ENCODE results near the gene BST1. TPM values are rescaled to one million over a fixed set of nuclear protein-coding genes. Genes with fewer than 3 reads are reported as not detected.

Gene BST1
- total and polyA plus RNA-seq, 2 of the 8 experiments (the other 6 are each of a cell fraction or from before 2014, with no cell fraction given), result 0.52 to 0.54 TPM

DNA sequence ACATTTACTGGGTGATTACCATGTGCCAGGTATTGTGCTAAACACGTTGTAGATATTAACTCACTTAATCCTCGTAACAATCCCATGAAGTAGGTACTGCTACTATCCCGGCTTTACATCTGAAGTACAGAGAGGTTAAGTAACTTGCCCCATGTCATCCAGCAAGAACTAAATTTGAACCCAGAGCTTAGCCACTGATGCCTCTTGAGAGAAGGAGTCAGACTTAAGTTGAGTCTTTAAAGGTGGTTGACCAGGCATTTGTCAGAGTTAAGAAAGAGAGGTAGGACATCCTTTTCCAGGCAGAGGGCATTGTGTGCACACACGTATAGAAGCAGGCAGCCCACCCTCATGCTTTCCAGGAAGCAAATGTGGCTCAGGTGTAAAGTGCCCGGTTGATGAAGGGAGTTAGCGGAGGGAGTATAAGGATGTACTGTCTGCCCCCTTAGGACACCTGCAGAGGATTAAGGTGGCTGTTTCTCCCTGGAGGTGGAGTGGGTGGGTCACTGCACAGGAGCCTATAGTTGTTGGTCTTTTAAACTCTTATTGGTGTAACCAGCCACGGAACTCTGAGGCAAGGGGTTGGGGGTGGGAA lies 74.9 kb downstream of the BST1 start:
- Histone ChIP-seq H3K79me1 (ENCODE audit: low read depth, low read length) (no peaks in the 10 kb centered on the region), H3K23me2 (ENCODE audit: low read depth, low read length) (peaks cover 11% of the 10 kb centered on the region), H3K4me2 (ENCODE audit: insufficient read depth in 1 of 2, low read depth in 2 of 2, low read length in 2 of 2) (peak overlapping the region; percentile 91 to 96), H2AFZ (ENCODE audit: low read length) (0 out of 2 replicates have a peak overlapping the region, but pooled peaks have one; percentile 13), H3K4ac (replicated peaks; ENCODE audit: insufficient read length, low read depth, low read length) (no peak overlapping the region), H4K20me1 (replicated peaks in 1 of 2; ENCODE audit: control insufficient read depth in 1 of 2, insufficient read depth in 2 of 2, low read length in 2 of 2) (peaks cover 0 to 2% of the 10 kb centered on the region in 2 experiments), H2BK120ac (replicated peaks; ENCODE audit: low read depth, low read length) (no peak overlapping the region), H3K36me3 (ENCODE audit: control insufficient read depth in 2 of 4, insufficient read depth in 4 of 4, low read length in 3 of 4) (no peaks in the 10 kb centered on the region), H3K18ac (ENCODE audit: extremely low read depth, low read length) (no peak overlapping the region), H3K9ac (replicated peaks in 1 of 4; ENCODE audit: extremely low read depth in 1 of 4, low read depth in 3 of 4, low read length in 3 of 4) (no peak overlapping the region), H3K27me3 (replicated peaks in 1 of 4; ENCODE audit: control insufficient read depth in 3 of 4, extremely low read depth in 1 of 4, insufficient read depth in 3 of 4, low read length in 3 of 4) (peaks cover 13 to 35% (median 25%) of the 10 kb centered on the region in 4 experiments), H3K23ac (ENCODE audit: insufficient read length) (no peak overlapping the region), H3K56ac (replicated peaks; ENCODE audit: insufficient read length, low read depth, low read length) (no peak overlapping the region), H4K8ac (ENCODE audit: extremely low read depth, insufficient read depth, low read length) (no peak overlapping the region), H2AK5ac (ENCODE audit: low read depth, low read length) (no peak overlapping the region), H4K91ac (replicated peaks; ENCODE audit: insufficient read length, low read length) (no peak overlapping the region), H2BK12ac (ENCODE audit: low read depth, low read length) (no peak overlapping the region), H3K79me2 (ENCODE audit: control insufficient read depth in 1 of 2, insufficient read depth in 2 of 2, low read length in 2 of 2) (no peaks in the 10 kb centered on the region), H2BK15ac (ENCODE audit: low read length) (no peak overlapping the region), H3K4me1 (replicated peaks in 1 of 4; ENCODE audit: control insufficient read depth in 3 of 4, insufficient read depth in 4 of 4, low read length in 3 of 4) (peaks cover 0 to 4% (median 0%) of the 10 kb centered on the region in 4 experiments; a peak in 2 of 7 replicates), H4K5ac (ENCODE audit: insufficient read length, low read depth, low read length) (no peak overlapping the region), H2BK20ac (ENCODE audit: low read length) (no peak overlapping the region), H2BK5ac (ENCODE audit: low read depth, low read length) (no peak overlapping the region), H3K4me3 (ENCODE audit: extremely low read depth in 1 of 4, insufficient read depth in 2 of 4, low read depth in 3 of 4, low read length in 4 of 4) (peak overlapping the region; percentile 48 to 72 (median 62); a peak in 5 of 8 replicates), H3K14ac (ENCODE audit: insufficient read length) (no peak overlapping the region), H3K27ac (ENCODE audit: low read depth, low read length) (no peak overlapping the region), H3K9me3 (ENCODE audit: insufficient read depth in 2 of 2, low read depth in 1 of 2, low read length in 1 of 2) (no peaks in the 10 kb centered on the region)
- FAIRE-seq, result no peak
- 72% methylated on average over 7 of the region's 7 CpGs; no CpG with 5 or more reads in 1 of the 2 experiments for WGBS, 2 experiments (ENCODE audit: extremely low coverage in 1 of 2, insufficient coverage in 1 of 2, insufficient read length in 1 of 2, insufficient replicate concordance in 2 of 2, low coverage in 1 of 2, low lambda C conversion rate in 2 of 2, missing lambda C conversion rate in 1 of 2)
- ChIA-PET POLR2A (ENCODE audit: partially characterized antibody) (interaction anchor here (1.6 kb wide), 1 partner anchor 57 kb away, joined by 3 read pairs; no protein-coding TSS in a partner anchor), CTCF (ENCODE audit: partially characterized antibody) (interaction anchor here (0.6 to 1.7 kb wide), 5 partner anchors 12 to 298 kb away, joined by 3 to 4 read pairs (median 3); no protein-coding TSS in a partner anchor)
- no peak for DNase-seq (ENCODE audit: low read depth in 1 of 2, low spot score in 2 of 2)
- TF ChIP-seq NRF1 (IDR thresholded peaks at IDR 0.05; ENCODE audit: low read depth, low read length) (no peak), CREB1 (IDR thresholded peaks at IDR 0.05) (no peak), ZNF274 (IDR thresholded peaks at IDR 0.05; ENCODE audit: borderline replicate concordance, extremely low read depth, low read length) (no peak), KDM5A (IDR thresholded peaks at IDR 0.05; ENCODE audit: low read length) (no peak), CHD1 (IDR thresholded peaks at IDR 0.05; ENCODE audit: low read depth, low read length) (no peak), TEAD4 (IDR thresholded peaks at IDR 0.05; ENCODE audit: low read depth, low read length) (no peak), POLR2A (IDR thresholded peaks at IDR 0.05; ENCODE audit: control extremely low read depth in 1 of 2, low read depth in 2 of 2, low read length in 2 of 2) (no peak), JUN (IDR thresholded peaks at IDR 0.05; ENCODE audit: low read depth, low read length) (no peak), TCF12 (IDR thresholded peaks at IDR 0.05; ENCODE audit: low read depth, low read length) (no peak)
- TF ChIP-seq, protein P1, sequence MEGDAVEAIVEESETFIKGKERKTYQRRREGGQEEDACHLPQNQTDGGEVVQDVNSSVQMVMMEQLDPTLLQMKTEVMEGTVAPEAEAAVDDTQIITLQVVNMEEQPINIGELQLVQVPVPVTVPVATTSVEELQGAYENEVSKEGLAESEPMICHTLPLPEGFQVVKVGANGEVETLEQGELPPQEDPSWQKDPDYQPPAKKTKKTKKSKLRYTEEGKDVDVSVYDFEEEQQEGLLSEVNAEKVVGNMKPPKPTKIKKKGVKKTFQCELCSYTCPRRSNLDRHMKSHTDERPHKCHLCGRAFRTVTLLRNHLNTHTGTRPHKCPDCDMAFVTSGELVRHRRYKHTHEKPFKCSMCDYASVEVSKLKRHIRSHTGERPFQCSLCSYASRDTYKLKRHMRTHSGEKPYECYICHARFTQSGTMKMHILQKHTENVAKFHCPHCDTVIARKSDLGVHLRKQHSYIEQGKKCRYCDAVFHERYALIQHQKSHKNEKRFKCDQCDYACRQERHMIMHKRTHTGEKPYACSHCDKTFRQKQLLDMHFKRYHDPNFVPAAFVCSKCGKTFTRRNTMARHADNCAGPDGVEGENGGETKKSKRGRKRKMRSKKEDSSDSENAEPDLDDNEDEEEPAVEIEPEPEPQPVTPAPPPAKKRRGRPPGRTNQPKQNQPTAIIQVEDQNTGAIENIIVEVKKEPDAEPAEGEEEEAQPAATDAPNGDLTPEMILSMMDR (IDR thresholded peaks at IDR 0.05; ENCODE audit: control extremely low read depth in 1 of 3, insufficient read depth in 1 of 3, low read depth in 1 of 3, low read length in 3 of 3), result no peak
- TF ChIP-seq, protein P2, sequence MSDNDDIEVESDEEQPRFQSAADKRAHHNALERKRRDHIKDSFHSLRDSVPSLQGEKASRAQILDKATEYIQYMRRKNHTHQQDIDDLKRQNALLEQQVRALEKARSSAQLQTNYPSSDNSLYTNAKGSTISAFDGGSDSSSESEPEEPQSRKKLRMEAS (IDR thresholded peaks at IDR 0.05), result no peak
